GM18502 (cell line): Measurements from ENCODE around the gene ING3.

Experiments used
- ATAC-seq: cut with Tn5 transposase; IDR thresholded peaks from one replicate; pipeline ENCODE4 v1.9.1; 2021; ENCODE audit warnings: mild to moderate bottlenecking; ENCODE audit not compliant: unreplicated experiment, poor library complexity

ING3 gene

DNA sequence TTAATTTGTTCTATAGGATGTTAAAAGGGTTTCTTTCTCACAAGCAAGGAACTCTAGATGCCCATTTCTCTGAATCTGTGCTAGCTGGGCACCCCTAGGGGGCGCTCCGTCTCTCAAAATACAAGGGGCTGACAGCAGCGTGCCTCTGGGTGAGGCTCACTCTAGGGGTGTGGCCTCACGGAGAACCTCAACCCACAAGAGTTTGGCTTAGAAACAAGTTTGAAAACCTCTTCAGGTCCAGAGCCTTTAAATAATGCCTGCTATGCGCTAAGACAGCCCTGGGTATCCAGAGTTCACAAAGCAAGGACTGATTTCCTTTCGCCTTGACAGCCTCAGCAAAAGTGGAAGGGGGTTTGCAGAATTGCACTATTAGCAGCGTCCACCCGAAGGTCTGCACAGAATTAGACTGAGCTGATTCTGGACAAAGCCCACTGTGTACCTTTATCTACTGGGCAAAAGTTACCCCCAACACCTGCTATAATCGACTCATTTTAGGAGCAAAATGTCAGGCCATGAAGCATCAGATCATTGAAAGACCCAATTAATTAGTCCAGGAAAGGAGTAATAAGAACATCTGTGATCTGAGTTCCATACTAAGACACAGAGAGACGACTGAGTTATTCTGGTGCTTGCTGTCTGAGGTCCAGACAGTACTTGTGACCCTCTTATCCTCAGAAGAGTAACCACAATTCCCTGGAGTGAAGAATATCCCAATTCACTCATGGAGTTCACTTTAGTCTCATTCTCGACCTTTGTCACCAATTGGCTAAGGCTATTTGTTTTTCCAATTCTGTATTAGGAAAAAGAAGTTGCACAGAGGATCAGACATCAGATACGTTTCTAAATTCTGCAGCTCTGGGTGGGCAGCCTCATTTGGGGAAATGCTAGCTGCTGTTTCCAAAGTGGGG is 37.4 kb downstream of the ING3 start:
- peak; percentile 96 for ATAC-seq

DNA sequence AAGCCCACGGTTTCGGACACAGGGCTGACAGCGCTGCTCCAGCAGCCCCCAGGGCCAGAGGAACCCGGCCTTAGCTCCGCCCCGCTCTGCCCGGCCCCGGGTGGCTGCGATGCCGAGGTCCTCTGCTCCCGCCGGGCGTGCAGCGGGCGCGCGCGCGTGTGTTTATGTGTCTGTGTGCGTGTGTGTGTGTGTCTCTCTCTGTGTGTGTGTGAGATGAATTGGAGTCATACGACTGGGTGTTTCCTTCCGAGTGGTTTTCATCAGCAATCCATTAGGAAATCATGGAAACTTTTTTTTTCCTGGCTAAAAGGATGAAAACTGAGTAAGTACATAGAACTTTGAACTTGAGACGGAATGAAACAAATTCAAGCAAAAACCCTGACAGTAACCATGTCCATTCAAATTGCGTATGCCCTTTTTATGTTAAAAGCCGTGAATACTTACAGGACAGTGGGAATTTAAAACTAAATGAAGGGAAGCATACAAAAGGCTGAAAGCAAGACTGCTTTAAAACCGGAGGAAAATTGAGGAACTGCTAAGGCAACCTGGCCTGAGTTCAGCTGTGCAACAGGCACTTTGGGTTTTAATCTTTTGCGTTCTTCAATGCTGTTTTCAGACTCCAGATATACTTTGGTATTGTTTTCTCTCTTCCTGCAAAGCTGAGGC is 38.1 kb downstream of the ING3 start, which contains the start of gene CPED1:
Gene CPED1, plus strand, starts transcription at position 121 of the 666 bp plus-strand sequence. CDS start 911 bp downstream, outside the sequence.
- ATAC-seq: peak; percentile 61

DNA sequence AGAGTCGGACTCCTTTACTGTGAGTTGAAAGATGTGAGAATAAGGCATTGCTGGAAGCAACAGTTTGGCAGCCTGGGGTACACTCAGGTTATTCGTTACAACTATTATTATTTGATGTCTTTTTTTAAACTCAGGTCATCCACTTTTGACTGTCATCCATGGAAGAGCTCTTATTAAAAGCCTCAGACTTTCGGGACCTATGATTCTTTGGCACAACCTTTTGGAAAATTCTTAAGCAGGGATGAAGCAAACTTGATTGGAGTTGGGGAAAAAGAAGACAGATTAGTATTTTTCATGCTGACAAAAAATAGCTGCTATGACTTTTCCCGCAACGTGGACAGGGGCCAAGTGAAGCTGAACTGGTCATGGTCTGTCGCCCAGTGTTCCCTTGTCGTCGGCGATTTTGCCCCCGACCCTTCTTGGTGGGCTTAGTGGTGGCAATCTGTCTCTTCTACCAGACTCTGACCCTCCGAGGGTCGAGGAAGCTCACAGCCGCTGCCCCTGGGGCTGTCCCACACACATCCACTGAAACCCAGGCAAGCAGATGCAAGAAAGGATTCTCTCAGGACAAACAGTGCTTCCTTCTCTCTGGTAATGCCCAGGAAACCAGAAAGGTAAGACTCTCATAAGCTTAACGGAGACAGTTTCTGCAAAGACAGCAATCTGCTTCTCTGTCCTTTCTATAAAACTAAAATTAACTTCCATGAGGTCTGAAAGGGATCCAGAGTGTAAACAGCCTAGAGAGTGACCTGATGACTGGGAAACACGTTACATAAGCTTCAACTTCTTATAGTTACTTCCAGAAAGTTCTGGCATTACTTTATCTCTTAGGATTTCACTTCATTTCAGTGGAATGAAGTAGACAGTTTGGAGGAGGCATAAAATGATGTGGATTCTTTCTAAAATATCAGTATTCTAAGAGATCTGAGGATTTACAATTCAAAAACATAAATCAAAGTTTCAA is 39.0 kb downstream of the ING3 start:
- no peak for ATAC-seq

DNA sequence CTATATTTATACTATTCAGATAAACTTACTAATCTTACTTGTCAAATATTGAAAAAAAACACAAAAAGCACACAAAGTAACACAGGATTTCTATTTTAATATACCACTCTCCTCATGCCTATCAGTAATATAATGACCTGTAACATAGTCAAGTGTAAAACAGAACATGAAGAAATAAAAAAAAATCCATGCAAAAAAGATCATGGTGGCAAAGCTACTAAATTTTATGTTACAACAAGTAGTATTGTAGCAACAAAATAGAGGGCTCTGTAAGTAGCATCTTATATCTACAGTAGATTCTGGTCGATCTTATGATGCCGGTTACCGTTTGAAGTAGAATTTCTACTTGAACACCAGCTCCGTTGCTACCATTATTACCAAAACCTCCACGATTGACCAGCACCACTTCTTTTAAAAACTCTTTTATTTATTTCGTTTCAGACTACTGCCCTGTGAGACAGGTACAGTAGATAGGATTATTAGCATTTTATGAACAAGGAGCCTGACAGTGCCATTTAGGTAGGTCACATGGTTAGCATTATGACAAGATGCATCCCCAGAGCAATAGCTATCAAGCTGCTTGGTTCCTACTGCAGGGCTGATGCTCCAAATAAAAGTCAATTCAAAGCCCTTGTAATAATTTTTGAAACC is 40.0 kb downstream of the ING3 start:
- ATAC-seq: no peak

- no peak for ATAC-seq
These were observed 40.6 kb downstream of the ING3 start for GRCh38 chr7:120991161-120991560.

GRCh38 chr7:120991581-120991980 is 41.0 kb downstream of the ING3 start:
- ATAC-seq: no peak

GRCh38 chr7:120992272-120992964 is 41.8 kb downstream of the ING3 start:
- ATAC-seq: no peak

GRCh38 chr7:120992965-120993494 is 42.5 kb downstream of the ING3 start:
- no peak for ATAC-seq

- ATAC-seq: no peak
These were observed 43.1 kb downstream of the ING3 start for GRCh38 chr7:120993553-120994191.

- no peak for ATAC-seq
These were observed 44.2 kb downstream of the ING3 start for GRCh38 chr7:120994512-120995410.

DNA sequence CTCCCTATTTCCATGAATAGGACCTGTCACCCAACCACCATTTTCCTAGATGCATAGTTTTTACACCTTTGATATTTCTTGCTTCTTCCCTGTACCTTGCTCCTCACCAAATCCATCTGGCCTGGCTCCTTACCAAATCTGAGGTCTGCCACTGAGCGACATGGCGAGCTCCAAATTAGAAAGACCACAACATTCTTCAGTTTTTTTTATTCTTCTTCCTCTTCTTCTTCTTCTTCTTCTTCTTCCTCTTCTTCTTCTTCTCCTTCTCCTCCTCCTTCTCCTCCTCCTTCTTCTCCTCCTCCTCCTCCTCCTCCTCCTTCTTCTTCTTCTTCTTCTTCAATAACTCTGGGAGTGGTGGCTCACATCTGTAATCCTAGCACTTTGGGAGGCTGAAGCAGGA is 45.1 kb downstream of the ING3 start:
- ATAC-seq: no peak

- ATAC-seq: peak; percentile 50
These were observed 45.9 kb downstream of the ING3 start for GRCh38 chr7:120996333-120996987.

DNA sequence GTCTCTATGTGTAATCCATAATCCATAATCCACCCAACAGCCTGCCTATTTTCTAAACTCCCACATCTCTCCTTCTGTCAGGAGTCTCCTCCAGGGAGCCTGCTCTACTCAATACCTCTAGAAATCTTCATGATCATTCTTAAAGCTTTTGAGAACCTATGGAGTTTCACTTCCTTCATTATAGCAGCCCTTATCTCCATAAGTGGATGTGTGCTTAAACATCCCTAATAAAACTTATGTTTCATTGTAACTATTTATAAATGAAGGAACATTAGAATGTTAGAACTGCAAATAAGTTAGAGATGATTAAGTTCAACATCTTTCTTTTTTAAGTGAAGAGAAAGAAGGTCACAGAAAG is 46.4 kb downstream of the ING3 start:
- no peak for ATAC-seq

DNA sequence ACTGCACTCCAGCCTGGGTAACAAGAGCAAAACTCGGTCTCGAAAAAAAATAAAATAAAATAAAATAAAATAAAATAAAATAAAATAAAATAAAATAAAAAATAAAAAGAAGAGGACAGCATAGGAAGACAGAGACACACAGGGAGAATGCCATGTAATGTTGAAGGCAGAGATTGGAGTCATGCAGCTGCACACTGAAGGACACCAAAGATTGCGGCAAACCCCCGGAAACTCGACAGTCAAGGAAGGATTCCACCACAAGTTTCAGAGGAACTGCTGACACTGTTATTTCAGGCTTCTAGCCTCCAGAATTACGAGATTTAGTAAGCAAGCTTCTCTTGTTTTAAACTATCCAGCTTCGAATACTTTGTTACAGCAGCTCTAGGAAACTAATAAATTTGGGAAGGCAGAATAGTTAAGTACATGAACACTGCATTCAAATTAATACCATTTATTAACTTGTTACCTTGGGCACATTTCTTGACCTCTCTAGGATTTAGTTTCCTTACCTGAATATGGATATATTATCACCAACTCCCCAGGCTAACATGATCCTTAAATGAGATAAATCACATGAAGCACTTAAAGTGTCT is 47.4 kb downstream of the ING3 start:
- peak; percentile 81 for ATAC-seq

DNA sequence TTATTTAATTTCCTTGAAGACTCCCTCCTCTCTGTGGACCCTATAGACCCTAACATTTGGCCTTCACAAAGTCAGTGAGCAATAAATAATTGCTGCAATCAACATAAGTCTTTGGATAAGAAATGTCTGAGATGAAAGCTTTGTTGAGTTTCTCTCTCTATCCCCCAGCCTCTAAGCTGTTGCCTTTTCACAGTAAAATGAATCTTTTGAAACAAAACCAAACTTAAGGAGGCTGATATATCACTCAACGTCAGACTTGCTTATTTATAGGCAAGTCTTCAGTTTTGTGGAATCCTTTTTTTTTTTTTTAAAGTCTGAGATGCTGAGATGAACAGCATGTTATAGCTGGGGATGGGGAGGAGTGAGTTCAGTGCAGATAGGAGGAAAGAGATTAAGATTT is 47.9 kb downstream of the ING3 start:
- no peak for ATAC-seq

GRCh38 chr7:120998996-120999565 is 48.5 kb downstream of the ING3 start:
- no peak for ATAC-seq
